Heart left ventricle (tissue), 16 donors: Measurements from ENCODE around the gene ST6GALNAC1. TPM values are rescaled to one million over a fixed set of nuclear protein-coding genes. Genes with fewer than 3 reads are reported as not detected.

Experiments
- ATAC-seq, 4 donors: fragments of 200-7000 bp; cut with Tn5 transposase; one replicate each; pipeline ENCODE4 v1.9.1; 2020 to 2022; ENCODE audit warnings: moderate library complexity in 4 of 4, mild to moderate bottlenecking in 3 of 4, moderate number of reproducible peaks in 1 of 4
- DNase-seq, 5 donors: peaks; one replicate each; pipeline ENCODE4 v3.0.0-alpha.2; 2020
- H3K27ac ChIP-seq, 12 donors: fragments of 200-600 bp; sonication (generic) in 4 of 12; one replicate each; pipeline versions ENCODE4 v1.5.0 to v1.8.0; 2016 to 2022; ENCODE audit warnings: mild to moderate bottlenecking in 2 of 12
- H3K27me3 ChIP-seq, 9 donors: fragments of 200-600 bp; sonication (generic) in 2 of 9; one replicate each; pipeline versions ENCODE4 v1.5.1 to v1.8.0; 2016 to 2022; ENCODE audit warnings: mild to moderate bottlenecking in 3 of 9
- H3K36me3 ChIP-seq, 9 donors: fragments of 200-600 bp; sonication (generic) in 2 of 9; one replicate each; pipeline versions ENCODE4 v1.5.0 to v1.8.0; 2018 to 2022; ENCODE audit warnings: mild to moderate bottlenecking in 2 of 9
- H3K4me1 ChIP-seq, 12 donors: fragments of 200-600 bp; sonication (generic) in 4 of 12; one replicate each; pipeline versions ENCODE4 v1.5.0 to v1.8.0; 2016 to 2022; ENCODE audit warnings: mild to moderate bottlenecking in 3 of 12
- H3K4me3 ChIP-seq, 12 donors: fragments of 200-600 bp; sonication (generic) in 4 of 12; one replicate each; pipeline versions ENCODE4 v1.5.0 to v1.8.0; 2017 to 2022; ENCODE audit warnings: mild to moderate bottlenecking in 9 of 12, moderate library complexity in 4 of 12
- H3K9me3 ChIP-seq, 12 donors: fragments of 200-600 bp; sonication (generic) in 4 of 12; one replicate each; pipeline versions ENCODE4 v1.5.0 to v1.8.0; 2016 to 2022; ENCODE audit warnings: mild to moderate bottlenecking in 1 of 12
- CTCF ChIP-seq, 12 donors: fragments of 200-600 bp; sonication (generic) in 4 of 12; IDR thresholded peaks; one replicate each; pipeline versions ENCODE4 v1.5.0 to v1.8.0; 2018 to 2022; ENCODE audit warnings: antibody characterized with exemption in 12 of 12, mild to moderate bottlenecking in 5 of 12
- POLR2A ChIP-seq, 2 donors: fragments of 450-650 bp; IDR thresholded peaks; one replicate each; pipeline ENCODE4 v1.6.1; 2017; ENCODE audit warnings: antibody characterized with exemption in 2 of 2, mild to moderate bottlenecking in 2 of 2, moderate library complexity in 2 of 2
- WGBS, 4 donors: extraction: QIAGEN DNeasy Blood & Tissue Kit in 2 of 4; methylation state at CpG; one replicate each; pipeline versions ENCODE4 v1.1.5 to v1.1.7; 2013 to 2018; 5-methylcytosine and 5-hydroxymethylcytosine counted together
- intact Hi-C, 10 donors: fragments of 100-400 bp; cut with DNase I; formaldehyde crosslinking; loops; one replicate each; pipeline versions ENCODE4 v1.11.1 to v1.14.2; 2022
- polyA plus RNA-seq, 2 donors: library from polyadenylated mRNA; stranded (reverse); fragments of 200-250 nt; gene quantifications; one replicate each; pipeline ENCODE4 v1.2.3, GENCODE V29; 2013
- total RNA-seq, 9 donors: library from RNA; depleted of rRNA in 2 of 9; stranded (reverse); fragments of >200 nt in 2 of 9; fragmentation: NEBNext Ultra II Directional in 3 of 9; extraction: Animal tissue kit (Norgen Biotek cat#: 25700) in 3 of 9; gene quantifications; one replicate each; pipeline versions ENCODE4 v1.1.0 to v1.2.4, GENCODE V29; 2016 to 2023
- donor health status: ischemic (EF 13 %, LVEDD 7.1; RV severe dilation, severe dysfunction).
- donor health status: healthy with polysubstance abuse.
- donor health status: DM: no; HTN: yes; CAD: no.
- donor health status: DM: no; HTN: no; CAD: no.
- donor health status: ischemic (EF 25% LVEDD 6.9; RV normal size, moderate dysfunction).
- donor health status: ischemic (EF 25% LVEDD 5.7; RV mildly dilated, moderate dysfunction).
- donor health status: healthy.
- donor health status: DM: yes; HTN: yes; CAD: no.
- donor health status: ischemic (EF 35%, LVEDD 5.7; RV mildly dilated, moderate dysfunction).
- donor health status: nonischemic (EF 11% LVEDD 7.7; RV severe dilation, severe dysfunction).
- donor health status: DM: yes; HTN: yes; CAD: no.
- donor health status: PGD.
- donor health status: ischemic (EF 29% LVEDD 5.4; RV normal size, mild dysfunction).
- donor health status: nonischemic (EF 23%, LVEDD 6.1; RV moderate dilation, normal function).

The ST6GALNAC1 gene
- total and polyA plus RNA-seq, 11 donors = 1.7 to 10.3 (median 3.5) TPM

DNA sequence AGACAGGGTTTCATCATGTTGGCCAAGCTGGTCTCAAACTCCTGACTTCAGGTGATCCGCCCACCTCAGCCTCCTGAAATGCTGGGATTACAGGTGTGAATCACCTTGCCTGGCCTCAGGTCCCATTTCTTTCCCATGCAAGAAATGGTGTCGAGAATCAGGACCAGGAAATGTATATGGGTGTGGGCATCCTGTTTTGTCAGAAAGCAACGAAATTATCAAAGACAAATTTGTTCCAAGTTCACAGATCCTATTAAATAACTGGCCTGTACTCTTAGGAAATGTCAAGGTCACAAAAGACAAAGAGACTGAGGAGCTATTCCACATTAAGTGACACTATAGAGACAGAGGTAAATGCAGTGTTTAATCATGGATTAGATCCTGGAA is 17.1 kb upstream of the ST6GALNAC1 start:
- Histone ChIP-seq H3K4me1 (peaks cover 0 to 23% (median 18%) of the 10 kb centered on the region in 12 donors), H3K27ac (peak overlapping the region in 3 of 12 donors; percentile 11 to 49 (median 17)), H3K4me3 (no peak overlapping the region), H3K36me3 (no peaks in the 10 kb centered on the region), H3K27me3 (no peaks in the 10 kb centered on the region), H3K9me3 (no peaks in the 10 kb centered on the region)
- ATAC-seq = peak in 3 of 4 donors; percentile 16 to 34 (median 29)
- DNase-seq = no peak
- TF ChIP-seq CTCF (IDR thresholded peaks at IDR 0.05) = no peak
- no peak for TF ChIP-seq POLR2A (IDR thresholded peaks at IDR 0.05)
- WGBS, 4 donors = 51 to 64% (median 55%) methylated on average over 3 of the region's 3 CpGs
- intact Hi-C loops = loop anchor here in 2 of 10 donors (10.0 kb wide), 2 partner anchors 54 to 106 kb away; partner anchors contain the start of gene MXRA7 (in 1 of the 2)

DNA sequence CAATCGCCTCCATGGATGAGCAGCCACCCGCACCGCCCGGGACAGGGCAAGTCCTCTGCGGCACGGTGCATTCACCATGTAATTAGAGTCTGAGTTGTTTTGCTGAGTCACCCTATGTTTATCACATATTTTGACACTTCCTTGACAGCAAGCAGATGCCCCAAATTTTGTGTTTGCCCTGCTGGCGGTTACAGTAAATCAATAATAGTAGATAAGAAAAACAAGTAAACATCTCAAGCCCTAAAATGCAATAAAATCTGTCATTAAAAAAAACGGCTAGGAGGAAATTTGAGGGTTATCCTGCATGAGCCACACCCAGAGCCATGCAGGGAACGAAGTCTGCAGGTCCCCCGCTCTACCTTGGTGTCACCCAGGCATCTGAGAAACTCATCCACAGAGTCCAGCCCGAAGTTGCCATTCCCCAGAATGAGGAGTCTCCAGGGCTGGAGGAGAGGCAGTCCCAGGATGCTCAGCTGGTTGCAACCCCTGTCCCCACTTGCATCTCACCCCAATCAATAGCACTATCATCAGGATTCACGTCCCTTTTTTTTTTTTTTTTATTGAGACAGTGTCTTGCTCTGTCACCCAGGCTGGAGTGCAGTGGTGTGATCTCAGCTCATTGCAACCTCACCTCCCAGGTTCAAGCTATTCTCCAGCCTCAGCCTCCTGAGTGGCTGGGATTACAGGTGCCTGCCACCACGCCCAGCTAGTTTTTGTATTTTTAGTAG is 16.5 kb upstream of the ST6GALNAC1 start:
- no peaks in the 10 kb centered on the region for H3K36me3 ChIP-seq
- H3K9me3 ChIP-seq = no peaks in the 10 kb centered on the region
- no peaks in the 10 kb centered on the region for H3K27me3 ChIP-seq
- 33 to 49% (median 44%) methylated on average over 13 of the region's 13 CpGs for WGBS, 4 donors
- H3K27ac ChIP-seq = peak overlapping the region in 4 of 12 donors; percentile 11 to 17 (median 14)
- TF ChIP-seq POLR2A (IDR thresholded peaks at IDR 0.05) (no peak), CTCF (IDR thresholded peaks at IDR 0.05) (no peak)
- ATAC-seq (peak; percentile 34 to 84 (median 62)), DNase-seq (peak in 1 of 5 donors; percentile 33)
- no peak overlapping the region for H3K4me3 ChIP-seq
- intact Hi-C loops = loop anchor here in 2 of 10 donors (10.0 kb wide), 2 partner anchors 55 to 105 kb away; partner anchors contain the start of gene MXRA7 (in 1 of the 2)
- peaks cover 0 to 23% (median 18%) of the 10 kb centered on the region in 12 donors for H3K4me1 ChIP-seq

DNA sequence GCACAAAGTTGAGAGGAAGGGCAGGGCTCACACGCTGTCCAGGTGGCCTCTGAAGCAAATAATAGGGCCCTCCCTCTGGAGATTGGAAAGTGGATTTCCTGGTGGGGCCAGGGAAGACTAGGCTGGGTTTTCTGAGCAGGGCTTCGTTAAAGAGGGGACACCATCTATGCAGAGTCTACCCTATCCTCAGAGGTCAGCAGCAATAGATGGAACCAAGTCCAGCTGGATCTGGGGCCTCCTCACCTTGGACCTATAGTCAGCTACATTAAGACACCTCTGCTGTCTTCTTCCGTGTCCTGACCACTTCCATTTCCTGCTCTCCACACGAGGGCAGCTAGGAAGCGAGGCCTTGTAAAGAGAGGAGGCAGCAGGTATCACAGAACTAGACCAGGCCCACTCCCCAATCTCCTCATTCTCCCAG is 14.7 kb upstream of the ST6GALNAC1 start:
- ATAC-seq (no peak), DNase-seq (no peak)
- H3K9me3 ChIP-seq = no peaks in the 10 kb centered on the region
- peak overlapping the region in 1 of 12 donors; percentile 22 for H3K27ac ChIP-seq
- no peaks in the 10 kb centered on the region for H3K27me3 ChIP-seq
- WGBS, 4 donors = 63 to 73% (median 70%) methylated on average over 5 of the region's 5 CpGs
- no peak overlapping the region for H3K4me3 ChIP-seq
- H3K36me3 ChIP-seq = no peaks in the 10 kb centered on the region
- TF ChIP-seq CTCF (IDR thresholded peaks at IDR 0.05) (no peak), POLR2A (IDR thresholded peaks at IDR 0.05) (no peak)
- H3K4me1 ChIP-seq = peaks cover 0 to 23% (median 18%) of the 10 kb centered on the region in 12 donors
- intact Hi-C loops = no loop called here

- H3K4me3 ChIP-seq = no peak overlapping the region
- 87 to 93% (median 89%) methylated on average over 8 of the region's 8 CpGs for WGBS, 4 donors
- no peak overlapping the region for H3K27ac ChIP-seq
- ATAC-seq (no peak), DNase-seq (no peak)
- TF ChIP-seq POLR2A (IDR thresholded peaks at IDR 0.05) = no peak
- peaks cover 0 to 23% (median 18%) of the 10 kb centered on the region in 12 donors for H3K4me1 ChIP-seq
- intact Hi-C loops = no loop called here
- H3K36me3 ChIP-seq = no peaks in the 10 kb centered on the region
- no peaks in the 10 kb centered on the region for H3K27me3 ChIP-seq
- H3K9me3 ChIP-seq = peaks cover 0 to under 1% (median 0%) of the 10 kb centered on the region in 12 donors
Observed at GRCh38 chr17:76657505-76658241, 14.1 kb upstream of the ST6GALNAC1 start.
